SU-DHL-6 (cell line): ENCODE measurements around the gene WNT3A.

ENCODE experiments used
- H2AFZ ChIP-seq: fragments of 200-600 bp; sonication (generic); 2 replicates; pipeline ENCODE4 v1.6.1; 2014; ENCODE audit warnings: low read depth, mild to moderate bottlenecking, moderate library complexity, mixed read lengths, antibody characterized with exemption, low read length; ENCODE audit not compliant: severe bottlenecking
- H3F3A ChIP-seq: fragments of 200-600 bp; shearing (Covaris generic); 2 replicates; pipeline ENCODE4 v1.6.0; 2016; ENCODE audit warnings: antibody characterized with exemption, mild to moderate bottlenecking; ENCODE audit not compliant: insufficient read depth
- H3K27ac ChIP-seq: fragments of 200-600 bp; sonication (generic); 2 replicates; pipeline ENCODE4 v1.5.1; 2016; ENCODE audit warnings: low read depth, mild to moderate bottlenecking, low read length, moderate library complexity, mixed read lengths
- H3K27me3 ChIP-seq: fragments of 200-600 bp; sonication (generic), shearing (Covaris generic); 2 replicates; pipeline ENCODE4 v1.6.0; 2014; ENCODE audit warnings: mild to moderate bottlenecking, low read length
- H3K36me3 ChIP-seq: fragments of 200-600 bp; sonication (generic); 2 replicates; pipeline ENCODE4 v1.6.1; 2014; ENCODE audit warnings: mild to moderate bottlenecking, low read length, mixed read lengths
- H3K4me2 ChIP-seq: fragments of 300-600, 200-600 bp; shearing (Covaris generic), sonication (generic); 2 replicates; pipeline ENCODE4 v1.6.0; 2014; ENCODE audit warnings: low read length, low read depth, mild to moderate bottlenecking; ENCODE audit not compliant: poor library complexity, severe bottlenecking
- H3K4me3 ChIP-seq: fragments of 200-600 bp; sonication (generic); 2 replicates; pipeline ENCODE4 v1.5.1; 2014; ENCODE audit warnings: antibody characterized with exemption, low read length, mild to moderate bottlenecking, mixed read lengths; ENCODE audit not compliant: insufficient read depth, poor library complexity, severe bottlenecking
- H3K79me2 ChIP-seq: fragments of 200-600 bp; sonication (generic); 2 replicates; pipeline ENCODE4 v1.6.1; 2014; ENCODE audit warnings: mild to moderate bottlenecking, low read length, moderate library complexity; ENCODE audit not compliant: insufficient read depth
- H3K9ac ChIP-seq: fragments of 200-600 bp; sonication (generic); 2 replicates; pipeline ENCODE4 v1.7.0; 2014; ENCODE audit warnings: mild to moderate bottlenecking, low read length
- H3K9me2 ChIP-seq: fragments of 200-600 bp; sonication (generic); replicated peaks from 2 replicates; pipeline ENCODE4 v1.6.1; 2014; ENCODE audit warnings: low read length; ENCODE audit not compliant: insufficient read depth
- H3K9me3 ChIP-seq: fragments of 200-600 bp; sonication (generic); 2 replicates; pipeline ENCODE4 v1.6.1; 2014; ENCODE audit warnings: low read length, mixed read lengths; ENCODE audit not compliant: insufficient read depth
- H4K20me1 ChIP-seq: fragments of 200-600 bp; sonication (generic); 2 replicates; pipeline ENCODE4 v1.6.1; 2014; ENCODE audit warnings: low read depth, mild to moderate bottlenecking, antibody characterized with exemption, low read length, moderate library complexity, mixed read lengths
- EZH2phosphoT487 ChIP-seq: fragments of 200-600 bp; sonication (generic), shearing (Covaris generic); conservative IDR thresholded peaks from 2 replicates; pipeline ENCODE4 v1.6.1; 2018; ENCODE audit warnings: mild to moderate bottlenecking, antibody characterized with exemption, low read length, moderate library complexity, mixed read lengths
- TF ChIP-seq, protein P1 (sequence below): fragments of 200-600 bp; sonication (generic); IDR thresholded peaks from one replicate; pipeline ENCODE4 v1.5.1; 2017; ENCODE audit warnings: antibody characterized with exemption, mild to moderate bottlenecking, low read length, moderate library complexity; ENCODE audit not compliant: insufficient read depth, poor library complexity, severe bottlenecking

WNT3A gene

DNA sequence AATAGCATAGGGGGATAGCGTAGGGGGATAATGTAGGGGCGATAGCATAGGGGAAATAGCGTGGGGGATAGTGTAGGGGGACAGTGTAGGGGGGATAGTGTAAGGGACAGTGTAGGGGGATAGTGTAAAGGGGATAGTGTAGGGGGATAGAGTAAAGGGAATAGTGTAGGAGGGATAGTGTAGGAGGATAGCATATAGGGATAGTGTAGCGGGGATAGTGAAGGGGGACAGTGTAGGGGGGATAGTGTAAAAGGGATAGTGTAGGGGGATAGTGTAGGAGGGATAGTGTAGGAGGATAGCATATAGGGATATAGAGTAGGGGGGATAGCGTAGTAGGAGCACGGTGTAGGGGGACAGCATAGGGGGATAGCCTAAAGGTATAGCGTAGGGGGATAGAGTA, 61.6 kb downstream of the WNT3A start:
- Histone ChIP-seq H2AFZ (no peak overlapping the region), H3K9me3 (no peaks in the 10 kb centered on the region), H3K9ac (no peak overlapping the region), H3K4me3 (no peak overlapping the region), H3K36me3 (no peaks in the 10 kb centered on the region), H4K20me1 (no peaks in the 10 kb centered on the region), H3F3A (no peaks in the 10 kb centered on the region), H3K4me2 (no peak overlapping the region), H3K9me2 (no peaks in the 10 kb centered on the region), H3K79me2 (no peaks in the 10 kb centered on the region), H3K27ac (no peak overlapping the region), H3K27me3 (no peaks in the 10 kb centered on the region)
- TF ChIP-seq, protein P1, sequence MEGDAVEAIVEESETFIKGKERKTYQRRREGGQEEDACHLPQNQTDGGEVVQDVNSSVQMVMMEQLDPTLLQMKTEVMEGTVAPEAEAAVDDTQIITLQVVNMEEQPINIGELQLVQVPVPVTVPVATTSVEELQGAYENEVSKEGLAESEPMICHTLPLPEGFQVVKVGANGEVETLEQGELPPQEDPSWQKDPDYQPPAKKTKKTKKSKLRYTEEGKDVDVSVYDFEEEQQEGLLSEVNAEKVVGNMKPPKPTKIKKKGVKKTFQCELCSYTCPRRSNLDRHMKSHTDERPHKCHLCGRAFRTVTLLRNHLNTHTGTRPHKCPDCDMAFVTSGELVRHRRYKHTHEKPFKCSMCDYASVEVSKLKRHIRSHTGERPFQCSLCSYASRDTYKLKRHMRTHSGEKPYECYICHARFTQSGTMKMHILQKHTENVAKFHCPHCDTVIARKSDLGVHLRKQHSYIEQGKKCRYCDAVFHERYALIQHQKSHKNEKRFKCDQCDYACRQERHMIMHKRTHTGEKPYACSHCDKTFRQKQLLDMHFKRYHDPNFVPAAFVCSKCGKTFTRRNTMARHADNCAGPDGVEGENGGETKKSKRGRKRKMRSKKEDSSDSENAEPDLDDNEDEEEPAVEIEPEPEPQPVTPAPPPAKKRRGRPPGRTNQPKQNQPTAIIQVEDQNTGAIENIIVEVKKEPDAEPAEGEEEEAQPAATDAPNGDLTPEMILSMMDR: no peak
- no peak for TF ChIP-seq EZH2phosphoT487

DNA sequence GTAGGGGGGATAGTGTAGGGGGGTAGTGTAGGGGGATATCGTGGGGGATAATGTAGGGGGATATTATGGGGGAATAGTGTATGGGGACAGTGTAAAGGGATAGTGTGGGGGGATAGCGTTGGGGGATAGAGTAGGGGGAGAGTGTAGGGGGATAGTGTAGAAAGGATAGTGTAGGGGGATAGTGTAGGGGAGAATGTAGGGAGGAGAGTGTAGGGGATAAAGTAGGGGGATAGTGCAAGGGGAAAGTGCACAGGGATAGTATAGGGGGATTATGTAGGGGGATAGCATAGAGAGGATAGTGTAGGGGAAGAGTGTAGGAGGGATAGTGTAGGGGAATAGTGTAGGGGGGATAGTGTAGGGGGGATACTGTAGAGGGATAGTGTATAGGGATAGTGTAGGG, 63.4 kb downstream of the WNT3A start:
- H3F3A ChIP-seq: no peaks in the 10 kb centered on the region
- H3K27ac ChIP-seq: no peak overlapping the region
- H3K4me2 ChIP-seq: no peak overlapping the region
- H3K27me3 ChIP-seq: no peaks in the 10 kb centered on the region
- no peaks in the 10 kb centered on the region for H3K9me3 ChIP-seq
- TF ChIP-seq, protein P1: no peak
- TF ChIP-seq EZH2phosphoT487: no peak
- no peaks in the 10 kb centered on the region for H3K79me2 ChIP-seq
- no peaks in the 10 kb centered on the region for H3K9me2 ChIP-seq
- no peaks in the 10 kb centered on the region for H3K36me3 ChIP-seq
- H2AFZ ChIP-seq: no peak overlapping the region
- no peak overlapping the region for H3K4me3 ChIP-seq
- no peak overlapping the region for H3K9ac ChIP-seq
- no peaks in the 10 kb centered on the region for H4K20me1 ChIP-seq

- H3K9ac ChIP-seq: no peak overlapping the region
- no peaks in the 10 kb centered on the region for H4K20me1 ChIP-seq
- no peaks in the 10 kb centered on the region for H3K9me3 ChIP-seq
- no peak overlapping the region for H3K27ac ChIP-seq
- no peak overlapping the region for H2AFZ ChIP-seq
- no peak for TF ChIP-seq EZH2phosphoT487
- TF ChIP-seq, protein P1: no peak
- no peaks in the 10 kb centered on the region for H3K79me2 ChIP-seq
- no peaks in the 10 kb centered on the region for H3K27me3 ChIP-seq
- H3F3A ChIP-seq: no peaks in the 10 kb centered on the region
- H3K4me2 ChIP-seq: no peak overlapping the region
- no peaks in the 10 kb centered on the region for H3K36me3 ChIP-seq
- H3K4me3 ChIP-seq: no peak overlapping the region
- no peaks in the 10 kb centered on the region for H3K9me2 ChIP-seq
Observed at GRCh38 chr1:228070851-228071250, 64.1 kb downstream of the WNT3A start.
